CD4-positive, alpha-beta memory T cell (primary cell): ENCODE data around the gene SEMA6C. TPM values are rescaled to one million over a fixed set of nuclear protein-coding genes. Genes with fewer than 3 reads are reported as not detected.
"Not testable (repeated sequence)": the region's sequence is repeated elsewhere in the genome, so short reads cannot be mapped to it uniquely, and the experiment has no call there.

Source experiments
- CTCF ChIA-PET: fragments of 350-600 bp; sonication (Branson Sonifier 250); formaldehyde crosslinking; loops from one replicate; lab custom pipeline; 2021; ENCODE audit warnings: inconsistent platforms; ENCODE audit not compliant: partially characterized antibody; lab: Charles Lee
- POLR2A ChIA-PET: fragments of 350-600 bp; sonication (Branson Sonifier 250); formaldehyde crosslinking; loops from one replicate; lab custom pipeline; 2021; ENCODE audit not compliant: partially characterized antibody; lab: Charles Lee
- DNase-seq, 5 donors: peaks; one replicate each; pipeline versions ENCODE4 v3.0.0 to v3.0.0-alpha.2; 2020 to 2022; ENCODE audit warnings: mixed read lengths in 1 of 5
- H3K27ac ChIP-seq: one replicate; pipeline ENCODE4 v1.7.0; 2013; ENCODE audit warnings: low read depth, low read length
- H3K27me3 ChIP-seq: 2 replicates; pipeline ENCODE4 v1.7.0; 2013; ENCODE audit warnings: mild to moderate bottlenecking, low read length, moderate library complexity; ENCODE audit not compliant: insufficient read depth
- H3K36me3 ChIP-seq: 2 replicates; pipeline ENCODE4 v1.7.0; 2013; ENCODE audit warnings: mild to moderate bottlenecking, low read length, moderate library complexity; ENCODE audit not compliant: insufficient read depth
- H3K4me1 ChIP-seq: 2 replicates; pipeline ENCODE4 v1.7.0; 2013; ENCODE audit warnings: mild to moderate bottlenecking, low read length, moderate library complexity; ENCODE audit not compliant: insufficient read depth
- H3K4me3 ChIP-seq, 2 donors: one replicate each; pipeline ENCODE4 v1.7.0; 2013; ENCODE audit warnings: low read length in 2 of 2, mild to moderate bottlenecking in 1 of 2
- H3K9me3 ChIP-seq, 2 donors: one replicate each; pipeline ENCODE4 v1.7.0; 2013; ENCODE audit warnings: low read length in 2 of 2, control low read depth in 1 of 2; ENCODE audit not compliant: control insufficient read depth in 1 of 2
- H3K27ac Mint-ChIP-seq, 7 donors: one replicate each; pipeline ENCODE4 v1.8.0; 2020 to 2021; ENCODE audit warnings: mixed read lengths in 7 of 7, mild to moderate bottlenecking in 6 of 7, inconsistent platforms in 3 of 7, moderate library complexity in 3 of 7
- H3K27me3 Mint-ChIP-seq, 2 donors: one replicate each; pipeline ENCODE4 v1.8.0; 2020 to 2021; ENCODE audit warnings: mixed read lengths in 2 of 2
- H3K36me3 Mint-ChIP-seq, 2 donors: one replicate each; pipeline ENCODE4 v1.8.0; 2020 to 2021; ENCODE audit warnings: mixed read lengths in 2 of 2, inconsistent platforms in 1 of 2, mild to moderate bottlenecking in 1 of 2
- H3K4me1 Mint-ChIP-seq, 4 donors: one replicate each; pipeline ENCODE4 v1.8.0; 2020 to 2021; ENCODE audit warnings: mixed read lengths in 4 of 4, mild to moderate bottlenecking in 1 of 4
- H3K4me3 Mint-ChIP-seq, 8 donors: one replicate each; pipeline ENCODE4 v1.8.0; 2020 to 2021; ENCODE audit warnings: mixed read lengths in 8 of 8, mild to moderate bottlenecking in 7 of 8, moderate library complexity in 6 of 8, inconsistent platforms in 3 of 8
- H3K9me3 Mint-ChIP-seq, 8 donors: one replicate each; pipeline ENCODE4 v1.8.0; 2020 to 2021; ENCODE audit warnings: mixed read lengths in 8 of 8, mild to moderate bottlenecking in 5 of 8, inconsistent platforms in 3 of 8, moderate library complexity in 1 of 8
- intact Hi-C: fragments of 100-400 bp; cut with micrococcal nuclease; formaldehyde crosslinking; loops from one replicate; pipeline ENCODE4 v1.15.1; 2023
- polyA plus RNA-seq, 2 donors: library from polyadenylated mRNA; unstranded; fragments of 300-500 nt; fragmentation: Illumina TruSeq; gene quantifications; one replicate each; pipeline ENCODE4 v1.2.3, GENCODE V29; 2021
- total RNA-seq, 2 experiments: library from RNA; stranded (reverse); gene quantifications; one replicate each; pipeline ENCODE4 v1.2.3, GENCODE V29; 2021

Gene SEMA6C
- total and polyA plus RNA-seq, 4 experiments from 2014 or later = 0.54 to 8.2 (median 4.9) TPM

- Histone ChIP-seq H3K27ac (no peak overlapping the region), H3K9me3 (no peaks in the 10 kb centered on the region), H3K4me3 (no peak overlapping the region), H3K36me3 (peaks cover 12% of the 10 kb centered on the region), H3K27me3 (no peaks in the 10 kb centered on the region), H3K4me1 (no peaks in the 10 kb centered on the region)
- no peaks in the 10 kb centered on the region for H3K27me3 Mint-ChIP-seq
- peaks cover 20 to 29% of the 10 kb centered on the region in 2 donors for H3K36me3 Mint-ChIP-seq
- H3K9me3 Mint-ChIP-seq = peaks cover 0 to 2% (median 0%) of the 10 kb centered on the region in 8 donors
- H3K27ac Mint-ChIP-seq = no peak overlapping the region
- intact Hi-C loops = no loop called here
- POLR2A ChIA-PET = interaction anchor here (0.6 to 1.0 kb wide), 3 partner anchors 17 to 74 kb away, joined by 3 read pairs; partner anchors contain the start of gene TNFAIP8L2
- no peak for DNase-seq
- H3K4me3 Mint-ChIP-seq = no peak overlapping the region
- H3K4me1 Mint-ChIP-seq = no peaks in the 10 kb centered on the region
- CTCF ChIA-PET = interaction anchor here (6.9 kb wide), 1 partner anchor 14 kb away, joined by 47 read pairs; no protein-coding TSS in a partner anchor
Observed at GRCh38 chr1:151113877-151114276, 32.6 kb downstream of the SEMA6C start.

DNA sequence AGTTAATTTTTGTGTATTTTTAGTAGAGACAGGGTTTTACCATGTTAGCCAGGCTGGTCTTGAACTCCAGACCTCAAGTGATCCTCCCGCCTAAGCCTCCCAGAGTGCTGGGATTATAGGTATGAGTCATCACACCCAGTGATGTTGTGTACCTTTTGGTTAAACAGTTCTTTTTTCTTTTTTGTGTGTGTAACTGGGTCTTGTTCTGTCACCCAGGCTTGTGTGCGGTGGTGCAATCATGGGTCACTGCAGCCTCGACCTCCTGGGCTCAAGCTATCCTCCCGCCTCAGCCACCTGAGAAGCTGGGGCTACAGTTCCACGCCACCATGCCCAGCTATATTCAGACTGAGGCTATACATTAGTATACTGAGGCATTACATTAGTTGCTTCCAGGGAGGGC, 38.1 kb downstream of the SEMA6C start:
- H3K4me3 Mint-ChIP-seq = no peak overlapping the region
- POLR2A ChIA-PET = no interaction called here
- H3K9me3 ChIP-seq = no peaks in the 10 kb centered on the region
- peaks cover 20 to 35% of the 10 kb centered on the region in 2 donors for H3K36me3 Mint-ChIP-seq
- no peaks in the 10 kb centered on the region for H3K27me3 Mint-ChIP-seq
- DNase-seq = no peak
- intact Hi-C loops = no loop called here
- peaks cover 0 to 2% (median 0%) of the 10 kb centered on the region in 8 donors for H3K9me3 Mint-ChIP-seq
- no peak overlapping the region for H3K4me3 ChIP-seq
- no peak overlapping the region for H3K27ac ChIP-seq
- H3K36me3 ChIP-seq = peaks cover 14% of the 10 kb centered on the region
- CTCF ChIA-PET = interaction anchor here (6.9 kb wide), 1 partner anchor 9 kb away, joined by 47 read pairs; no protein-coding TSS in a partner anchor
- H3K27me3 ChIP-seq = no peaks in the 10 kb centered on the region
- no peaks in the 10 kb centered on the region for H3K4me1 ChIP-seq
- no peaks in the 10 kb centered on the region for H3K4me1 Mint-ChIP-seq
- H3K27ac Mint-ChIP-seq = no peak overlapping the region

DNA sequence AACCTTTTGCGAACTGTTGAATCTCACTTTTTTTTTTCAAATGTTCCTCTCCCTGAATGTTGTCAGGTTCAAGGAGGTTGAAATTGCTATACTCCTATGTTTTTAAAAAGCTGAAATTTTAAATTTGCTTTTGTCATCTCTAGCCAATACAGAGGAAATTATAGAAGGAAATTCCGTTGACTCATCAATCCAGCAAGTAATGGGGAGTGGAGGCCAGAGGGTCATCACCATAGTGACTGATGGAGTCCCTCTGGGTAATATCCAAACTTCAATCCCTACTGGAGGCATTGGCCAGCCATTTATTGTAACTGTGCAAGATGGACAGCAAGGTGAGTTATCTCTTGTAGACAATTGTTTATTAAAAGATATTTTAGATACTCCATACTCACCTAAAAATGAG, 39.5 kb downstream of the SEMA6C start:
- Mint-ChIP-seq H3K27me3 (no peaks in the 10 kb centered on the region), H3K36me3 (peaks cover 20 to 37% of the 10 kb centered on the region in 2 donors), H3K27ac (peak overlapping the region in 1 of 7 donors; percentile 31), H3K4me3 (no peak overlapping the region), H3K9me3 (no peaks in the 10 kb centered on the region), H3K4me1 (no peaks in the 10 kb centered on the region)
- Histone ChIP-seq H3K4me1 (no peaks in the 10 kb centered on the region), H3K27ac (no peak overlapping the region), H3K27me3 (no peaks in the 10 kb centered on the region), H3K4me3 (no peak overlapping the region), H3K36me3 (peaks cover 14% of the 10 kb centered on the region), H3K9me3 (no peaks in the 10 kb centered on the region)
- CTCF ChIA-PET = interaction anchor here (0.6 to 2.3 kb wide), 3 partner anchors 49 to 82 kb away, joined by 3 to 9 read pairs (median 3); partner anchors contain the start of gene TNFAIP8L2
- intact Hi-C loops = no loop called here
- DNase-seq = no peak
- POLR2A ChIA-PET = no interaction called here

GRCh38 chr1:151104630-151105029, 41.8 kb downstream of the SEMA6C start:
- Histone ChIP-seq H3K27ac (no peak overlapping the region), H3K36me3 (peaks cover 14% of the 10 kb centered on the region), H3K4me1 (no peaks in the 10 kb centered on the region), H3K9me3 (no peaks in the 10 kb centered on the region), H3K4me3 (no peak overlapping the region), H3K27me3 (no peaks in the 10 kb centered on the region)
- intact Hi-C loops = no loop called here
- H3K4me3 Mint-ChIP-seq = no peak overlapping the region
- peaks cover 15 to 34% of the 10 kb centered on the region in 2 donors for H3K36me3 Mint-ChIP-seq
- peak overlapping the region in 1 of 7 donors; percentile 46 for H3K27ac Mint-ChIP-seq
- no peaks in the 10 kb centered on the region for H3K4me1 Mint-ChIP-seq
- ChIA-PET CTCF (interaction anchor here (1.3 to 5.4 kb wide), 2 partner anchors 48 to 146 kb away, joined by 3 to 71 read pairs; no protein-coding TSS in a partner anchor), POLR2A (no interaction called here)
- H3K27me3 Mint-ChIP-seq = no peaks in the 10 kb centered on the region
- H3K9me3 Mint-ChIP-seq = no peaks in the 10 kb centered on the region
- no peak for DNase-seq

DNA sequence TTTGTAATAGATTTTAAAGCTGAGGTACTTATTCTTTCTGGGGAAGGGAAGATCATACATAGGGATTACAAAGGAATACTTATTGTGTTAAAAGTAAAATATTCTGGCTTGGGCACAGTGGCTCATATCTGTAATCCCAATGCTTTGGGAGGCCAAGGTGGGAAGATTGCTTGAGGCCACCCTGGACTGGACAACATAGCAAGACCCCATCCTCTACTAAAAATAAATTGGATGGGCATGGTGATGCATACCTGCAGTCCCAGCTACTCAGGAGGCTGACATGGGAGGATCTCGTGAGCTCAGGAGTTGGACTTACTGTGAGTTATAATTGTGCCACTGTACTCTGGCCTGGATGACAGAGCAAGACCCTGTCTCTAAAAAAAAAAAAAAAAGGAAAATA, 48.3 kb downstream of the SEMA6C start:
- intact Hi-C loops = no loop called here
- Mint-ChIP-seq H3K27me3 (no peaks in the 10 kb centered on the region), H3K27ac (no peak overlapping the region), H3K4me1 (no peaks in the 10 kb centered on the region), H3K9me3 (no peaks in the 10 kb centered on the region), H3K4me3 (no peak overlapping the region), H3K36me3 (peaks cover 16 to 18% of the 10 kb centered on the region in 2 donors)
- no peaks in the 10 kb centered on the region for H3K36me3 ChIP-seq
- no peaks in the 10 kb centered on the region for H3K9me3 ChIP-seq
- ChIA-PET POLR2A (interaction anchor here (4.3 kb wide), 1 partner anchor 58 kb away, joined by 63 read pairs; the partner anchor contains the start of gene TNFAIP8L2), CTCF (interaction anchor here (1.0 to 8.8 kb wide), 6 partner anchors 27 to 154 kb away, joined by 3 to 324 read pairs (median 8); partner anchors contain the start of gene TNFAIP8L2)
- no peak overlapping the region for H3K27ac ChIP-seq
- no peak for DNase-seq
- H3K4me3 ChIP-seq = no peak overlapping the region
- H3K27me3 ChIP-seq = no peaks in the 10 kb centered on the region
- no peaks in the 10 kb centered on the region for H3K4me1 ChIP-seq

GRCh38 chr1:151097426-151097825, 49.0 kb downstream of the SEMA6C start:
- H3K36me3 ChIP-seq, H3K4me1 Mint-ChIP-seq, H3K9me3 ChIP-seq, H3K27me3 ChIP-seq, H3K4me1 ChIP-seq, H3K4me3 ChIP-seq, H3K27me3 Mint-ChIP-seq, H3K27ac ChIP-seq, H3K4me3 Mint-ChIP-seq, intact Hi-C loops, H3K27ac Mint-ChIP-seq, DNase-seq, H3K9me3 Mint-ChIP-seq: not testable (repeated sequence)
- ChIA-PET CTCF (interaction anchor here (0.7 to 8.8 kb wide), 10 partner anchors 11 to 1172 kb away, joined by 3 to 324 read pairs (median 4); partner anchors contain the start of gene TNFAIP8L2), POLR2A (interaction anchor here (1.0 to 4.3 kb wide), 2 partner anchors 12 to 59 kb away, joined by 3 to 63 read pairs; partner anchors contain the start of gene TNFAIP8L2)
- H3K36me3 Mint-ChIP-seq = peaks cover 15 to 20% of the 10 kb centered on the region in 2 donors

- ChIA-PET CTCF (interaction anchor here (0.6 to 1.8 kb wide), 5 partner anchors 11 to 115 kb away, joined by 3 to 15 read pairs (median 3); no protein-coding TSS in a partner anchor), POLR2A (interaction anchor here (1.4 kb wide), 2 partner anchors 27 to 71 kb away, joined by 3 read pairs; partner anchors contain the start of gene TNFAIP8L2)
- no peaks in the 10 kb centered on the region for H3K4me1 ChIP-seq
- Mint-ChIP-seq H3K4me3 (no peak overlapping the region), H3K27me3 (no peaks in the 10 kb centered on the region), H3K9me3 (no peaks in the 10 kb centered on the region), H3K27ac (peak overlapping the region in 2 of 7 donors; percentile 16 to 65), H3K36me3 (peaks cover 0 to 9% of the 10 kb centered on the region in 2 donors), H3K4me1 (no peaks in the 10 kb centered on the region)
- intact Hi-C loops = no loop called here
- no peaks in the 10 kb centered on the region for H3K27me3 ChIP-seq
- H3K36me3 ChIP-seq = no peaks in the 10 kb centered on the region
- H3K27ac ChIP-seq = no peak overlapping the region
- no peaks in the 10 kb centered on the region for H3K9me3 ChIP-seq
- H3K4me3 ChIP-seq = no peak overlapping the region
- DNase-seq = no peak
Observed at GRCh38 chr1:151085953-151086559, 60.4 kb downstream of the SEMA6C start.
